Measurements from ENCODE around the gene RYR2. TPM values are rescaled to one million over a fixed set of nuclear protein-coding genes. Genes with fewer than 3 reads are reported as not detected.
"Not testable (repeated sequence)": the region's sequence is repeated elsewhere in the genome, so short reads cannot be mapped to it uniquely, and the experiment has no call there.

RYR2 gene
- total RNA-seq, 2 experiments from 2014 or later: 0.08 to 0.13 TPM

GRCh38 chr1:237590386-237590785 lies 548.4 kb downstream of the RYR2 start:
- ChIA-PET CTCF (no interaction called here), POLR2A (no interaction called here)

GRCh38 chr1:237591353-237591752 lies 549.4 kb downstream of the RYR2 start:
- ChIA-PET CTCF (no interaction called here), POLR2A (no interaction called here)

- CTCF ChIA-PET: not testable (repeated sequence)
These were observed 561.1 kb downstream of the RYR2 start for GRCh38 chr1:237603036-237603568.

GRCh38 chr1:237608433-237608832 lies 566.4 kb downstream of the RYR2 start:
- ChIA-PET POLR2A (no interaction called here), CTCF (no interaction called here)

More at GRCh38 chr1:237603036-237603568, 561.1 kb downstream of the RYR2 start:
- POLR2A ChIA-PET: not testable (repeated sequence)

GRCh38 chr1:237610157-237610556 lies 568.2 kb downstream of the RYR2 start:
- ChIA-PET CTCF (no interaction called here), POLR2A (no interaction called here)

GRCh38 chr1:237613984-237614383 lies 572.0 kb downstream of the RYR2 start:
- POLR2A ChIA-PET: no interaction called here
- CTCF ChIA-PET: no interaction called here

- ChIA-PET POLR2A (no interaction called here), CTCF (no interaction called here)
These were observed 577.6 kb downstream of the RYR2 start for GRCh38 chr1:237619553-237619952.

- POLR2A ChIA-PET: no interaction called here
- CTCF ChIA-PET: no interaction called here
These were observed 592.9 kb downstream of the RYR2 start for GRCh38 chr1:237634922-237635321.

GRCh38 chr1:237638555-237638954 lies 596.6 kb downstream of the RYR2 start:
- POLR2A ChIA-PET: no interaction called here

GRCh38 chr1:237640011-237640671 lies 598.2 kb downstream of the RYR2 start:
- POLR2A ChIA-PET: interaction anchor here (0.6 kb wide), 1 partner anchor 14 kb away, joined by 10 read pairs; no protein-coding TSS in a partner anchor
- CTCF ChIA-PET: no interaction called here

More at GRCh38 chr1:237638555-237638954, 596.6 kb downstream of the RYR2 start:
- CTCF ChIA-PET: no interaction called here

- ChIA-PET CTCF (no interaction called here), POLR2A (interaction anchor here (0.6 kb wide), 1 partner anchor 15 kb away, joined by 10 read pairs; no protein-coding TSS in a partner anchor)
These were observed 599.0 kb downstream of the RYR2 start for GRCh38 chr1:237640966-237641365.

- ChIA-PET POLR2A (interaction anchor here (0.5 kb wide), 1 partner anchor 588 kb away, joined by 11 read pairs; no protein-coding TSS in a partner anchor), CTCF (no interaction called here)
These were observed 608.8 kb downstream of the RYR2 start for GRCh38 chr1:237650809-237651208.

- ChIA-PET POLR2A (no interaction called here), CTCF (no interaction called here)
These were observed 613.8 kb downstream of the RYR2 start for GRCh38 chr1:237655778-237656177.

- POLR2A ChIA-PET: no interaction called here
- CTCF ChIA-PET: no interaction called here
These were observed 622.4 kb downstream of the RYR2 start for GRCh38 chr1:237664348-237664747.

- ChIA-PET CTCF (no interaction called here), POLR2A (no interaction called here)
These were observed 628.3 kb downstream of the RYR2 start for GRCh38 chr1:237670302-237670701.

GRCh38 chr1:237671262-237671661 lies 629.3 kb downstream of the RYR2 start:
- CTCF ChIA-PET: no interaction called here
- POLR2A ChIA-PET: no interaction called here

- CTCF ChIA-PET: no interaction called here
These were observed 630.0 kb downstream of the RYR2 start for GRCh38 chr1:237671935-237672334.

GRCh38 chr1:237672748-237673147 lies 630.8 kb downstream of the RYR2 start:
- POLR2A ChIA-PET: no interaction called here
- CTCF ChIA-PET: interaction anchor here (0.6 kb wide), 1 partner anchor 915 kb away, joined by 3 read pairs; no protein-coding TSS in a partner anchor

More at GRCh38 chr1:237671935-237672334, 630.0 kb downstream of the RYR2 start:
- POLR2A ChIA-PET: no interaction called here

GRCh38 chr1:237673631-237674030 lies 631.6 kb downstream of the RYR2 start:
- POLR2A ChIA-PET: no interaction called here
- CTCF ChIA-PET: no interaction called here

GRCh38 chr1:237677979-237678378 lies 636.0 kb downstream of the RYR2 start:
- POLR2A ChIA-PET: no interaction called here
- CTCF ChIA-PET: no interaction called here

- ChIA-PET POLR2A (no interaction called here), CTCF (no interaction called here)
These were observed 637.7 kb downstream of the RYR2 start for GRCh38 chr1:237679687-237680086.

- POLR2A ChIA-PET: no interaction called here
These were observed 639.2 kb downstream of the RYR2 start for GRCh38 chr1:237681210-237681609.

More at GRCh38 chr1:237681210-237681609, 639.2 kb downstream of the RYR2 start:
- CTCF ChIA-PET: no interaction called here
